HCT116 (cell line): ENCODE measurements around the gene CNTN2.

Experiments
- CEBPB ChIP-seq: IDR thresholded peaks from 2 replicates; pipeline ENCODE4 v1.6.1; 2012; ENCODE audit warnings: low read depth
- EGR1 ChIP-seq: IDR thresholded peaks from 2 replicates; pipeline ENCODE4 v1.6.1; 2012; ENCODE audit warnings: low read depth
- EZH2phosphoT487 ChIP-seq: fragments of 200-600 bp; IDR thresholded peaks from 2 replicates; pipeline ENCODE4 v1.6.1; 2018; ENCODE audit warnings: antibody characterized with exemption, borderline replicate concordance
- POLR2A ChIP-seq: IDR thresholded peaks from 2 replicates; pipeline ENCODE4 v1.7.0; 2011; ENCODE audit warnings: borderline replicate concordance; ENCODE audit not compliant: insufficient read depth, insufficient read length; ENCODE audit errors: extremely low read depth
- POLR2AphosphoS5 ChIP-seq: IDR thresholded peaks from 2 replicates; pipeline ENCODE4 v1.6.1; 2011; ENCODE audit warnings: mild to moderate bottlenecking, low read depth, low read length, moderate library complexity
- RAD21 ChIP-seq: IDR thresholded peaks from 2 replicates; pipeline ENCODE4 v1.6.1; 2012; ENCODE audit warnings: low read depth, mild to moderate bottlenecking
- SIN3A ChIP-seq: IDR thresholded peaks from 2 replicates; pipeline ENCODE4 v1.6.1; 2012; ENCODE audit warnings: low read depth
- TCF7L2 ChIP-seq: IDR thresholded peaks from 2 replicates; pipeline ENCODE4 v1.7.0; 2011; ENCODE audit warnings: borderline replicate concordance, inconsistent platforms; ENCODE audit not compliant: insufficient read depth, insufficient read length; ENCODE audit errors: extremely low read depth
- ZNF274 ChIP-seq: fragments of 200-500 bp; sonication (Bioruptor generic); IDR thresholded peaks from 2 replicates; pipeline ENCODE4 v1.6.1; 2014; ENCODE audit warnings: mild to moderate bottlenecking, low read depth, low read length, inconsistent platforms
- TF ChIP-seq, protein P1 (sequence below), 3 experiments: fragments of 200-600 bp in 1 of 3; sonication (generic) in 1 of 3; IDR thresholded peaks in 2 of 3; conservative IDR thresholded peaks in 1 of 3; 2 replicates each; pipeline ENCODE4 v1.5.1; 2012 to 2017; ENCODE audit warnings: low read depth in 2 of 3, low read length in 2 of 3, antibody characterized with exemption in 1 of 3, borderline replicate concordance in 1 of 3, control low read depth in 1 of 3, mild to moderate bottlenecking in 1 of 3, mixed read lengths in 1 of 3, mixed run types in 1 of 3, moderate library complexity in 1 of 3; ENCODE audit not compliant: insufficient read depth in 1 of 3
- TF ChIP-seq, protein P2 (sequence below): IDR thresholded peaks from 2 replicates; pipeline ENCODE4 v1.6.1; 2012
- TF ChIP-seq, protein P3 (sequence below): IDR thresholded peaks from 2 replicates; pipeline ENCODE4 v1.6.1; 2011; ENCODE audit warnings: mild to moderate bottlenecking, low read length, moderate library complexity; ENCODE audit not compliant: insufficient replicate concordance; ENCODE audit errors: extremely low read depth
- TF ChIP-seq, protein P4 (sequence below): IDR thresholded peaks from 2 replicates; pipeline ENCODE4 v1.6.1; 2012; ENCODE audit warnings: low read depth

DNA sequence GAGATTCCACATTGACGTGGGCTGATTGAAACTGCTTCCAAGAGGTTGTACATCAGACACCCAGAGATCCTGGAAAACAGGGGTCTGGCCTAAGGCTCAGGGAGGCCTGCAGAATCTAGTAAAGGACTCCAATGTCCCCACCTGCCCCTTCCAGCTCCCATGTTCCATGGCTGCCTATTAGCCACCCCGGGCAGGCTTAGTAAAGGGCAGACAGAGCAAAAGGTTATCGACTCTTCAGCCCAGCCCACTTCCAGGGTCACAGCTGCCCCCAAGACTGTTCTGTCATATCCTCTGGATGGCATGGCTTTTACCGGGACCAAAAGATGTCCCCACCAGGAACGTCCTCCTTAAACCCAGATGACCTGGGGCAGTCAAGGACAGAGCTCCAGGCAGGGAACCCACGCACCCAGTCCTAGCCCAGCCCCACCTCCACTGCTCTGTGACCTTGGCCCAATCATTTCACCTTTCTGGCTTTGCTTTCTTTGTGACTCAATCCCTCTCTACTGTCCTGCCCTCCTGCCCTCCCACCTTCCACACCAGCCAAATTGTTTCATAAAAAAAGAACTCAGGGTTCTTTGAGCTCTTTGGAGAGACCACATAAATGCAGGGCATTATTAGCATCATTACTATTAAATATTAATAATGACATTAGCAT lies 4.8 kb upstream of the CNTN2 start:
- no peak for TF ChIP-seq SIN3A
- no peak for TF ChIP-seq POLR2AphosphoS5
- TF ChIP-seq, protein P1, sequence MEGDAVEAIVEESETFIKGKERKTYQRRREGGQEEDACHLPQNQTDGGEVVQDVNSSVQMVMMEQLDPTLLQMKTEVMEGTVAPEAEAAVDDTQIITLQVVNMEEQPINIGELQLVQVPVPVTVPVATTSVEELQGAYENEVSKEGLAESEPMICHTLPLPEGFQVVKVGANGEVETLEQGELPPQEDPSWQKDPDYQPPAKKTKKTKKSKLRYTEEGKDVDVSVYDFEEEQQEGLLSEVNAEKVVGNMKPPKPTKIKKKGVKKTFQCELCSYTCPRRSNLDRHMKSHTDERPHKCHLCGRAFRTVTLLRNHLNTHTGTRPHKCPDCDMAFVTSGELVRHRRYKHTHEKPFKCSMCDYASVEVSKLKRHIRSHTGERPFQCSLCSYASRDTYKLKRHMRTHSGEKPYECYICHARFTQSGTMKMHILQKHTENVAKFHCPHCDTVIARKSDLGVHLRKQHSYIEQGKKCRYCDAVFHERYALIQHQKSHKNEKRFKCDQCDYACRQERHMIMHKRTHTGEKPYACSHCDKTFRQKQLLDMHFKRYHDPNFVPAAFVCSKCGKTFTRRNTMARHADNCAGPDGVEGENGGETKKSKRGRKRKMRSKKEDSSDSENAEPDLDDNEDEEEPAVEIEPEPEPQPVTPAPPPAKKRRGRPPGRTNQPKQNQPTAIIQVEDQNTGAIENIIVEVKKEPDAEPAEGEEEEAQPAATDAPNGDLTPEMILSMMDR (IDR thresholded peaks at IDR 0.05 in 2 of 3, conservative IDR thresholded peaks at IDR 0.05 in 1 of 3; ENCODE audit: borderline replicate concordance in 1 of 3, insufficient read depth in 1 of 3, low read depth in 2 of 3, low read length in 2 of 3) = no peak
- no peak for TF ChIP-seq EZH2phosphoT487
- TF ChIP-seq RAD21 = no peak
- TF ChIP-seq, protein P2, sequence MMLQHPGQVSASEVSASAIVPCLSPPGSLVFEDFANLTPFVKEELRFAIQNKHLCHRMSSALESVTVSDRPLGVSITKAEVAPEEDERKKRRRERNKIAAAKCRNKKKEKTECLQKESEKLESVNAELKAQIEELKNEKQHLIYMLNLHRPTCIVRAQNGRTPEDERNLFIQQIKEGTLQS = no peak
- TF ChIP-seq, protein P3, sequence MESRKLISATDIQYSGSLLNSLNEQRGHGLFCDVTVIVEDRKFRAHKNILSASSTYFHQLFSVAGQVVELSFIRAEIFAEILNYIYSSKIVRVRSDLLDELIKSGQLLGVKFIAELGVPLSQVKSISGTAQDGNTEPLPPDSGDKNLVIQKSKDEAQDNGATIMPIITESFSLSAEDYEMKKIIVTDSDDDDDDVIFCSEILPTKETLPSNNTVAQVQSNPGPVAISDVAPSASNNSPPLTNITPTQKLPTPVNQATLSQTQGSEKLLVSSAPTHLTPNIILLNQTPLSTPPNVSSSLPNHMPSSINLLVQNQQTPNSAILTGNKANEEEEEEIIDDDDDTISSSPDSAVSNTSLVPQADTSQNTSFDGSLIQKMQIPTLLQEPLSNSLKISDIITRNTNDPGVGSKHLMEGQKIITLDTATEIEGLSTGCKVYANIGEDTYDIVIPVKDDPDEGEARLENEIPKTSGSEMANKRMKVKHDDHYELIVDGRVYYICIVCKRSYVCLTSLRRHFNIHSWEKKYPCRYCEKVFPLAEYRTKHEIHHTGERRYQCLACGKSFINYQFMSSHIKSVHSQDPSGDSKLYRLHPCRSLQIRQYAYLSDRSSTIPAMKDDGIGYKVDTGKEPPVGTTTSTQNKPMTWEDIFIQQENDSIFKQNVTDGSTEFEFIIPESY = no peak
- no peak for TF ChIP-seq POLR2A
- no peak for TF ChIP-seq CEBPB
- TF ChIP-seq, protein P4, sequence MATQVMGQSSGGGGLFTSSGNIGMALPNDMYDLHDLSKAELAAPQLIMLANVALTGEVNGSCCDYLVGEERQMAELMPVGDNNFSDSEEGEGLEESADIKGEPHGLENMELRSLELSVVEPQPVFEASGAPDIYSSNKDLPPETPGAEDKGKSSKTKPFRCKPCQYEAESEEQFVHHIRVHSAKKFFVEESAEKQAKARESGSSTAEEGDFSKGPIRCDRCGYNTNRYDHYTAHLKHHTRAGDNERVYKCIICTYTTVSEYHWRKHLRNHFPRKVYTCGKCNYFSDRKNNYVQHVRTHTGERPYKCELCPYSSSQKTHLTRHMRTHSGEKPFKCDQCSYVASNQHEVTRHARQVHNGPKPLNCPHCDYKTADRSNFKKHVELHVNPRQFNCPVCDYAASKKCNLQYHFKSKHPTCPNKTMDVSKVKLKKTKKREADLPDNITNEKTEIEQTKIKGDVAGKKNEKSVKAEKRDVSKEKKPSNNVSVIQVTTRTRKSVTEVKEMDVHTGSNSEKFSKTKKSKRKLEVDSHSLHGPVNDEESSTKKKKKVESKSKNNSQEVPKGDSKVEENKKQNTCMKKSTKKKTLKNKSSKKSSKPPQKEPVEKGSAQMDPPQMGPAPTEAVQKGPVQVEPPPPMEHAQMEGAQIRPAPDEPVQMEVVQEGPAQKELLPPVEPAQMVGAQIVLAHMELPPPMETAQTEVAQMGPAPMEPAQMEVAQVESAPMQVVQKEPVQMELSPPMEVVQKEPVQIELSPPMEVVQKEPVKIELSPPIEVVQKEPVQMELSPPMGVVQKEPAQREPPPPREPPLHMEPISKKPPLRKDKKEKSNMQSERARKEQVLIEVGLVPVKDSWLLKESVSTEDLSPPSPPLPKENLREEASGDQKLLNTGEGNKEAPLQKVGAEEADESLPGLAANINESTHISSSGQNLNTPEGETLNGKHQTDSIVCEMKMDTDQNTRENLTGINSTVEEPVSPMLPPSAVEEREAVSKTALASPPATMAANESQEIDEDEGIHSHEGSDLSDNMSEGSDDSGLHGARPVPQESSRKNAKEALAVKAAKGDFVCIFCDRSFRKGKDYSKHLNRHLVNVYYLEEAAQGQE = no peak
- TF ChIP-seq EGR1 = no peak
- TF ChIP-seq ZNF274 = no peak
- no peak for TF ChIP-seq TCF7L2
